PC-3 (cell line): ENCODE measurements around the gene DNAH1. TPM values are rescaled to one million over a fixed set of nuclear protein-coding genes. Genes with fewer than 3 reads are reported as not detected.

Experiments used
- ATAC-seq: fragments of 200-7000 bp; cut with Tn5 transposase; 2 replicates; pipeline ENCODE4 v1.9.1; 2020; ENCODE audit warnings: mild to moderate bottlenecking, moderate library complexity
- BruUV-seq: library from RNA; stranded (reverse); fragments of 400-500 nt; replicated peaks from 2 replicates; lab custom pipeline; 2021; lab: Mats Ljungman, UMichigan
- CTCF ChIA-PET: fragments of 300-600 bp; sonication (Branson Sonifier 250); formaldehyde crosslinking; loops from one replicate; lab custom pipeline; 2022; ENCODE audit warnings: antibody characterized with exemption; lab: Charles Lee
- POLR2A ChIA-PET: fragments of 300-600 bp; sonication (Branson Sonifier 250); formaldehyde crosslinking; loops from one replicate; lab custom pipeline; 2022; ENCODE audit warnings: antibody characterized with exemption; ENCODE audit not compliant: unreplicated experiment; lab: Charles Lee
- DNase-seq: peaks from one replicate; pipeline ENCODE4 v3.0.0-alpha.2; 2015
- H2AFZ ChIP-seq: fragments of 300-600 bp; sonication (generic); 2 replicates; pipeline ENCODE4 v1.6.0; 2016; ENCODE audit warnings: antibody characterized with exemption, low read length
- H3F3A ChIP-seq: fragments of 300-600 bp; sonication (generic); one replicate; pipeline ENCODE4 v1.6.0; 2017; ENCODE audit warnings: antibody characterized with exemption, low read length, control low read depth, mild to moderate bottlenecking; ENCODE audit not compliant: unreplicated experiment
- H3K27ac ChIP-seq: fragments of 300-600 bp; sonication (generic); 2 replicates; pipeline ENCODE4 v1.5.1; 2016; ENCODE audit warnings: mild to moderate bottlenecking, low read length
- H3K27me3 ChIP-seq: fragments of 300-600 bp; sonication (generic); 2 replicates; pipeline ENCODE4 v1.6.1; 2016; ENCODE audit warnings: low read length, mixed read lengths
- H3K36me3 ChIP-seq: fragments of 300-600 bp; sonication (generic); 2 replicates; pipeline ENCODE4 v1.6.1; 2016; ENCODE audit warnings: low read depth, mixed run types, low read length, mixed read lengths
- H3K4me1 ChIP-seq: fragments of 300-600 bp; sonication (generic); 2 replicates; pipeline ENCODE4 v1.5.1; 2016; ENCODE audit warnings: low read length; ENCODE audit not compliant: insufficient read depth
- H3K4me2 ChIP-seq: fragments of 300-600 bp; sonication (generic); 2 replicates; pipeline ENCODE4 v1.6.0; 2016; ENCODE audit warnings: low read length
- H3K4me3 ChIP-seq: fragments of 300-600 bp; sonication (generic); 2 replicates; pipeline ENCODE4 v1.5.1; 2016; ENCODE audit warnings: mild to moderate bottlenecking, low read length, mixed read lengths
- H3K79me2 ChIP-seq: fragments of 300-600 bp; sonication (generic); 2 replicates; pipeline ENCODE4 v1.6.1; 2017; ENCODE audit warnings: low read length, mixed read lengths
- H3K9ac ChIP-seq: fragments of 300-600 bp; sonication (generic); 2 replicates; pipeline ENCODE4 v1.6.0; 2016; ENCODE audit warnings: mild to moderate bottlenecking, low read length
- H3K9me2 ChIP-seq: fragments of 300-600 bp; sonication (generic); replicated peaks from 2 replicates; pipeline ENCODE4 v1.6.1; 2016; ENCODE audit warnings: mixed run types, low read length, mixed read lengths
- H3K9me3 ChIP-seq: fragments of 300-600 bp; sonication (generic); 2 replicates; pipeline ENCODE4 v1.6.1; 2016; ENCODE audit warnings: low read length, mixed read lengths
- H4K20me1 ChIP-seq: fragments of 300-600 bp; sonication (generic); 2 replicates; pipeline ENCODE4 v1.6.1; 2016; ENCODE audit warnings: low read length, mixed read lengths
- CTCF ChIP-seq: fragments of 300-600 bp; sonication (generic); conservative IDR thresholded peaks from 2 replicates; pipeline ENCODE4 v1.5.1; 2017; ENCODE audit warnings: antibody characterized with exemption, low read depth, mild to moderate bottlenecking, low read length
- EZH2 ChIP-seq: fragments of 300-600 bp; sonication (generic); IDR thresholded peaks from one replicate; pipeline ENCODE4 v1.6.1; 2017; ENCODE audit warnings: antibody characterized with exemption, mild to moderate bottlenecking, low read length; ENCODE audit not compliant: unreplicated experiment
- EZH2phosphoT487 ChIP-seq: fragments of 300-600 bp; sonication (generic); IDR thresholded peaks from 2 replicates; pipeline ENCODE4 v1.6.1; 2018; ENCODE audit warnings: mild to moderate bottlenecking, antibody characterized with exemption, low read length, borderline replicate concordance
- intact Hi-C: fragments of 100-400 bp; cut with micrococcal nuclease; formaldehyde crosslinking; loops from 2 replicates; pipeline ENCODE4 v1.9.0; 2023
- total RNA-seq: library from RNA; depleted of rRNA; stranded (reverse); fragments of >200 nt; gene quantifications from 2 replicates; pipeline ENCODE4 v1.2.3, GENCODE V29; 2014

Gene DNAH1
- total RNA-seq, 1 experiment from 2014 or later = 2.2 TPM

GRCh38 chr3:52295671-52296208 is 20.4 kb upstream of the DNAH1 start:
- Histone ChIP-seq H3F3A (no peaks in the 10 kb centered on the region), H3K4me1 (peaks cover 12% of the 10 kb centered on the region; the same call in 1 of the 2 replicates), H3K9me2 (no peaks in the 10 kb centered on the region), H3K4me3 (no peak overlapping the region), H3K36me3 (no peaks in the 10 kb centered on the region), H2AFZ (no peak overlapping the region), H3K79me2 (no peaks in the 10 kb centered on the region), H3K27me3 (no peaks in the 10 kb centered on the region), H3K9ac (no peak overlapping the region), H3K9me3 (no peaks in the 10 kb centered on the region), H3K4me2 (no peak overlapping the region), H3K27ac (no peak overlapping the region), H4K20me1 (no peaks in the 10 kb centered on the region)
- ATAC-seq (no peak), DNase-seq (no peak)
- ChIA-PET POLR2A (no interaction called here), CTCF (no interaction called here)
- TF ChIP-seq EZH2 = no peak
- TF ChIP-seq EZH2phosphoT487 = no peak
- no peak for TF ChIP-seq CTCF
- intact Hi-C loops = no loop called here
- BruUV-seq = no TSS peak

GRCh38 chr3:52297242-52298148 is 18.6 kb upstream of the DNAH1 start:
- no peak for DNase-seq
- no TSS peak for BruUV-seq
- Histone ChIP-seq H4K20me1 (no peaks in the 10 kb centered on the region), H3K27me3 (no peaks in the 10 kb centered on the region), H3K9me3 (no peaks in the 10 kb centered on the region), H3F3A (no peaks in the 10 kb centered on the region), H2AFZ (no peak overlapping the region), H3K9me2 (no peaks in the 10 kb centered on the region), H3K36me3 (no peaks in the 10 kb centered on the region), H3K79me2 (no peaks in the 10 kb centered on the region), H3K4me3 (no peak overlapping the region), H3K4me1 (peaks cover 10% of the 10 kb centered on the region; the same call in 1 of the 2 replicates), H3K9ac (no peak overlapping the region), H3K27ac (no peak overlapping the region), H3K4me2 (no peak overlapping the region)
- TF ChIP-seq EZH2phosphoT487 (no peak), CTCF (no peak), EZH2 (no peak)
- POLR2A ChIA-PET = no interaction called here
- CTCF ChIA-PET = interaction anchor here (0.5 kb wide), 1 partner anchor 262 kb away, joined by 4 read pairs; no protein-coding TSS in a partner anchor
- ATAC-seq = no peak
- intact Hi-C loops = no loop called here
